Measurements from ENCODE around the gene ZNF865.

ZNF865 gene

DNA sequence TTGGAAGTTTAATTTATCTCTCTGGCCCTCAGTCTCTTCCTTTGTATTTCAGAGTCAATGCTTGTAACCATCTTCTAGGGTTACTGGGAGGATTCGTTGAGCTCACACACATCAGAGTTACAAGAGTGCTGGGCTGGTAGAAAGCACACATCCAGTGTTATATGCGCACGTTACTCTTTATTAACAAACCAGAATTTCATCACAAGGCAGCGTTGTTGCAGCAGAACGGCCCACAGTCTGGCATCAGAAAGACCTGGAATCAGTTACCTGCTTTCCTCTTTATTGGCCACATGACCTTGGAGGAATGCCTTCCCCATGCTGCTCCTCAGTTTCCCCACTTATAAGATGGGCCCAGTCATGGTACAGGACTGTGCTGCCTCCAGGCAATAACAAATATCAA is 3.9 kb downstream of the ZNF865 start:
- DNase-seq: no peak

DNA sequence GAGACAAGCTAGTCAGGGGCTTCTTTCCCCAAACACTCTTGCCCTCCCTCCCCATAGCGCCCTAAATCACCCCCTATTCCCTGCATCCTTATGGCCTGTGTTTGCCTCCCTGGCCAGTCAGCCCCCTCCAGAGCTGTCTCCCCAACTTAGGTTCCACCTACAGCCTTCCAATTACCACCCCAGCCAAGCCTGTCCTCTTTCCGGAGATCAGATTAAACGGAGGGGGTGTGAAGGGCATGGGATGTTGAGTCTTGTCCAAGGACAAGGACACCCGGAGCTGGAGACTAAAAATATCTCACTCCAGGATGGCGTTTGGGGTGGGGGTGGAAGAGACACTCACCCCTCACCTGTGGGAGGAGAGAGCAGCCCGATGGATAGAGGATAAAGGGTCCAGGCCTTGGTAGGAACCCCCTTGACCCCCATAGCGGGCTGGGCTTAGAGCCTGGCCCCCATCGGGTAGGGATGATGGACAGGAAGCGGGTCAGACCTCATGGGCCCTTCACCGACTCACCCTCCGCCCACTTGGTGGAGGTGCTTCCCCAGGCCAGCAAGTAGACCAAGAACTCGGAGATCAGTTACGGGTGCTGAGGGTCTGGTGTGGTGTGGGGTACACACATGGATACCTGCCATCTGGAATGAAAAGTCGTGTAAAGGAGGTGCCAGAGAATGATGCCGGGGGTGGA is 6.0 kb downstream of the ZNF865 start:
- DNase-seq: no peak

DNA sequence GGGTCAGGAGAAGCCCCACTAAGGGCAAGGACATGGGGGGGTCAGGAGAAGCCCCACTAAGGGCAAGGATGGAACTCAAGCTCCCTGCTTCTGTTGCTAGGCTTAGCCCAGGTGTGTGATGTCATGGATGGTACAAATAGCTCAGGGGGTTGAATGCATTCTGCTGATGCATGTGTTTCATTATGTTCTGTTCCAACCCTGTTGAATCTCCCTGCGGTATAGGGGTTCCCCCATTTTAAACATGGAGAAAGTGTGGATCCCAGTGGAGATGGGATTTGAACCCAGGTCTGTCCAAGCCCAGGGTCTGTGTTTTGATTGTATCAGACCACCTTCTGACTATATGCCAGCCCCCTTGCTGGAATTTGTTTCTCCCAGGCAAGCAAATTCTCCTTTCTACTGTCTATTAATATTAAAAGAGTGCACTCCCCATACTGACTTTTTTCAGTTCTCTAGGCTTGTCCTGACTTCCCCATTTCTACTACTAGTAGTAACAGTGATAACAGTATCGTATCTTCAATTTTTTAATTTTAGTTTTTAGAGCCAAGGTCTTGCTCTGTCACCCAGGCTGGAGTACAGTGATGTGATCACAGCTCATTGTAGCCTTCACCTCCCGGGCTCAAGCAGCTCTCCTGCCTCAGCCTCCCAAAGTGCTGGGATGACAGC is 6.7 kb downstream of the ZNF865 start:
- no peak for DNase-seq

DNA sequence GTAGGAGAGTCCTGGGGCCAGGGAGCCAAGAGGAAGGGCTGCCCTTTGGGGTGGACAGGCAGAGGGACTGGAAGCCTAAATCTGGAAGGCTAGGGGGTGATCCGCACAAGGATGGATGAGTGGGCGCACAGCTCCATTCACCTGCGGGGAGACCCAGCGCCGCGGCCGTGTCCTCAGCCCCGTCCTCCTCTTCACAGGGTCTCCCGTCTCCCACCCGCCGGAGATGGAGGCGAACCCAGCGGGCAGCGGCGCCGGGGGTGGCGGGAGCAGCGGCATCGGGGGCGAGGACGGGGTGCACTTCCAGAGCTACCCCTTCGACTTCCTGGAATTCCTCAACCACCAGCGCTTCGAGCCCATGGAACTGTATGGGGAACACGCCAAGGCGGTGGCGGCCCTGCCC is 7.9 kb downstream of the ZNF865 start:
- DNase-seq: no peak

DNA sequence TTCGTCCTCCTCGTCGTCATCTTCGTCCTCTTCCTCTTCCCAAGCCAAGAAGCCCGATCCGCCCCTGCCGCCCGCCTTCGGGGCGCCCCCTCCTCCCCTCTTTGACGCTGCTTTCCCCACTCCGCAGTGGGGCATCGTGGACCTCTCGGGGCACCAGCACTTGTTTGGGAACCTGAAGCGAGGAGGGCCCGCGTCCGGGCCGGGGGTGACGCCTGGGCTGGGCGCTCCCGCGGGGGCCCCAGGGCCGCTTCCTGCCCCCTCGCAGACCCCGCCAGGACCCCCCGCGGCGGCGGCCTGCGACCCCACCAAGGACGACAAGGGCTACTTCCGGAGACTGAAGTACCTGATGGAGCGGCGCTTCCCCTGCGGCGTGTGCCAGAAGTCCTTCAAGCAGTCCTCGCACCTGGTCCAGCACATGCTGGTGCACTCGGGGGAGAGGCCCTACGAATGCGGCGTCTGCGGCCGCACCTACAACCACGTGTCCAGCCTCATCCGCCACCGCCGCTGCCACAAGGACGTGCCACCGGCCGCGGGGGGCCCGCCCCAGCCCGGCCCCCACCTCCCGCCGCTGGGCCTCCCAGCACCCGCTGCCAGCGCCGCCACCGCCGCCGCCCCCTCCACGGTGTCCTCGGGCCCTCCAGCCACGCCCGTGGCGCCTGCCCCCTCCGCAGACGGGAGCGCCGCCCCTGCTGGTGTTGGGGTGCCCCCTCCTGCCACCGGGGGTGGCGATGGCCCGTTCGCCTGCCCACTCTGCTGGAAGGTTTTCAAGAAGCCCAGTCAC is 8.7 kb downstream of the ZNF865 start:
- no peak for DNase-seq

DNA sequence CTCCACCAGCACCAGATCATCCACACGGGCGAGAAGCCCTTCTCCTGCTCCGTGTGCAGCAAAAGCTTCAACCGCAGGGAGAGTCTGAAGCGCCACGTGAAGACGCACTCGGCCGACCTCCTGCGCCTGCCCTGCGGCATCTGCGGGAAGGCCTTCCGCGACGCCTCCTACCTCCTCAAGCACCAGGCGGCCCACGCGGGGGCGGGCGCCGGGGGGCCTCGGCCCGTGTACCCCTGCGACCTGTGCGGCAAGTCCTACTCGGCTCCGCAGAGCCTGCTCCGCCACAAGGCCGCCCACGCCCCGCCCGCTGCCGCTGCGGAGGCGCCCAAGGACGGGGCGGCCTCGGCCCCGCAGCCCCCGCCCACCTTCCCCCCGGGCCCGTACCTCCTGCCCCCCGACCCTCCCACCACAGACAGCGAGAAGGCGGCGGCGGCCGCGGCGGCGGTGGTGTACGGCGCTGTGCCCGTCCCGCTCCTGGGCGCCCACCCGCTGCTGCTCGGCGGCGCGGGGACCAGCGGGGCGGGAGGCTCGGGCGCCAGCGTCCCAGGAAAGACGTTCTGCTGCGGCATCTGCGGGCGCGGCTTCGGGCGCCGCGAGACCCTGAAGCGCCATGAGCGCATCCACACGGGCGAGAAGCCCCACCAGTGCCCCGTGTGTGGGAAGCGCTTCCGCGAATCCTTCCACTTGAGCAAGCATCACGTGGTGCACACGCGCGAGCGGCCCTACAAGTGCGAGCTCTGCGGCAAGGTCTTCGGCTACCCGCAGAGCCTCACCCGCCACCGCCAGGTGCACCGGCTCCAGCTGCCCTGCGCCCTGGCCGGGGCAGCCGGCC is 9.5 kb downstream of the ZNF865 start:
- DNase-seq: no peak

DNA sequence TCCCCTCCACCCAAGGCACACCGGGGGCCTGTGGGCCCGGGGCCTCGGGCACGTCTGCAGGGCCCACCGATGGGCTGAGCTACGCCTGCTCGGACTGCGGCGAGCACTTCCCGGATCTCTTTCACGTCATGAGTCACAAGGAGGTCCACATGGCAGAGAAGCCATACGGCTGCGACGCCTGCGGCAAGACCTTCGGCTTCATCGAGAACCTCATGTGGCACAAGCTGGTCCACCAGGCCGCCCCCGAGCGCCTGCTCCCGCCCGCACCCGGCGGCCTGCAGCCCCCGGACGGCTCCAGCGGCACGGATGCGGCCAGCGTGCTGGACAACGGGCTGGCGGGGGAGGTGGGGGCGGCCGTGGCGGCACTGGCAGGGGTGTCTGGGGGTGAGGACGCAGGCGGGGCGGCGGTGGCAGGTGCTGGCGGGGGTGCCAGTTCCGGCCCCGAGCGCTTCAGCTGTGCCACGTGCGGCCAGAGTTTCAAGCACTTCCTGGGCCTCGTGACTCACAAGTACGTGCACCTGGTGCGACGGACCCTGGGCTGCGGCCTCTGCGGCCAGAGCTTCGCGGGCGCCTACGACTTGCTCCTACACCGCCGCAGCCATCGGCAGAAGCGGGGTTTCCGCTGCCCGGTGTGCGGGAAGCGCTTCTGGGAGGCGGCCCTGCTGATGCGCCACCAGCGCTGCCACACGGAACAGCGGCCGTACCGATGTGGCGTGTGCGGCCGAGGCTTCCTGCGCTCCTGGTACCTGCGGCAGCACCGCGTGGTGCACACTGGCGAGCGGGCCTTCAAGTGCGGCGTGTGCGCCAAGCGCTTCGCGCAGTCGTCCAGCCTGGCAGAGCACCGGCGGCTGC is 10.3 kb downstream of the ZNF865 start:
- no peak for DNase-seq

DNA sequence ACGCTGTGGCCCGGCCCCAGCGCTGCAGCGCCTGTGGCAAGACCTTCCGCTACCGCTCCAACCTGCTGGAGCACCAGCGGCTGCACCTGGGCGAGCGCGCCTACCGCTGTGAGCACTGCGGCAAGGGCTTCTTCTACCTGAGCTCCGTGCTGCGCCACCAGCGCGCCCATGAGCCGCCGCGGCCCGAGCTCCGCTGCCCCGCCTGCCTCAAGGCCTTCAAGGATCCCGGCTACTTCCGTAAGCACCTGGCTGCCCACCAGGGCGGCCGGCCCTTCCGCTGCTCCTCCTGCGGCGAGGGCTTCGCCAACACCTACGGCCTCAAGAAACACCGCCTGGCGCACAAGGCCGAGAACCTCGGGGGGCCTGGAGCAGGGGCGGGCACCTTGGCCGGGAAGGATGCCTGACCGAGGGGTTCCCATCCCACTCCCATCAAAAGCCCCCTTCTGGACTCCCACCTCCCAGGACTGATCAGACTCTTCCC is 11.0 kb downstream of the ZNF865 start:
- no peak for DNase-seq

DNA sequence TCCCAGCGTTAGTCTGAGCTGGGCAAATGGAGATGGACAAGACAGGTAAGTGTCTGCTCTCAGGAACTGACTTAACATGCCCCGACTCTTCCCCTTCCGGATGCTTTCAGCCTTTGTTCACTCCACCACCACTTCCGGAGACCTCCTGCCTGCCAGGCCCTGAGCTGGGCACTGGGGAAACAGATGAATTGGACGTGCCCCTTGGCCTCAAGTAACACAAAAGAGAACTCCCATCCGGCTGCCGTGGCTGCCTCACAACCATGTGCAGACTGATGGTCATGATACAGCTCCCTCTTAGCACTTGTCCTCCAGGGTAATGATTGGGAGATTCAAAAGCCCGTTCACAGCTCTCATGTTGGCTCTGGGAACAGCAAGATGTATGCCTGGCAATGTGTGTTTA is 12.0 kb downstream of the ZNF865 start:
- DNase-seq: no peak

DNA sequence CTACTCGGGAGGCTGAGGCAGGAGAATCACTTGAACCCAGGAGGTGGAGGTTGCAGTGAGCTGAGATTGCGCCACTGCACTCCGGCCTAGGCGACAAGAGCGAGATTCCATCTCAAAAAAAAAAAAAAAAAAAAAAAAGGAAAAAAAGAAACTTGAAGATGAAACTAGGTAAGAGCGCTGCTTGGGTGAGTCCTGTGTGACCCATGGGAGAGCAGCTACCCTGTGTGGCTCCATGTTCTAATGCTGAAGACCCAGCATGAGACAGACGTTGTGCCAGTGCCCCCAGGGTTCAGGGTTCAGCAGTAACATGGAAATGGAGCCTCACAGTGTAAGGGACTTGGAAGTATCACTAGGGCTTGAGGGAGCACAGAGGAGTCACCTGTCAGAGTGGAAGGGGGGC is 13.0 kb downstream of the ZNF865 start:
- DNase-seq: no peak

DNA sequence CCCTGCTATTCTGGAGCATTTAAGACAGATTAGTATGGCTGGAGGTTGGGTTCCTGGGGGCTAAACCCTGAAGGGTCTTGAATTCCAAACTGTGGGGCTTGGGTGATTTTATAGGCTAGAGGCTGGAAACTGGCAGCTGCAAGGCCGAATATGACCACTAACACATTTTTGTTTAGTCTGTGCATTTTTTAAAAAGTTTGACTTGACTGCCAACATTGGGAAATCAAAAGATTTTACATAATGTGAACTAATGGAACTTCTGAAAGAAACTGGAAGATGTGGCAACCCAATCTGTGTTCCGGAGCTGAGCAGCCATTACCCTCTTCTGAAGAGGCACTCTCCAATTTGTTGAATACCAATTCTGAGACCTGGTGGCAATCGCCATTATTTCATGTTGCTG is 13.8 kb downstream of the ZNF865 start:
- peak; percentile 37 for DNase-seq

DNA sequence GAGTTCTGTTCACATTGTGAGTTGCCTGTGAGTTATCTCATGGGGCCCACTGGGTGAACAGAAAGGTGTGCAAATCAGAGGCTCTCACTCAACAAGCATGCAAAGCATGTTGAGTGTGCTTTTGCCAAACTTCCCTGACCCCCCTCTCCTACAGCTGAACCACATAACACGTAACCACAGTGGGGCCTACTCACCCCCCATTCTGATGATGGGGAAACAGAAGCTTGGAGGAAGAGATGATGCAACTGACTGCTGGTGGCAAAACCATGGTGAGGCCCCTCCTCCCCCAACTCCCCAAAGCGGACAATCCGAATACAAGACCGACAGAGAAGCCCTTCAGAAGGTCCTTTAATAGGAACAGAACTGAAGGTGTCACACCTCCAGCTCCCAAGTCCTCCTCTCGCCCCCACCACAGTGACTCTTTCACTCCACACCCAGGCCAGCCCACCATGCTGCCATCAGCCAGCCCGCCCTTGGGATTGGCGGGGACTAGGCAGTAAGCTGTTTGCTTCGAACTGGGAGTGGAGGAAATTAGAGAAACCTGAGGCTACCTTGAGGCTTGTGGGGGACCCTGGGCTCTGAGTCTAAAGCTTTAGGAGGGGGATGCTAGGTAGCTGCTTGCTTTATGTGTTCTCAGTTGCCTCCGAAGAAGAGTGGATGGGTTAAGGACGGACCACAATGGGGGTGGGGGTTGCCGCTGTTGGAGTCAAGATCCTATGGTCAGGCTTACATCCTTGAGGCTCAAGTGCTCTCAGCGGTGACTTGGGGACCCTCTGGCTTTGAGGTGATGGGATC is 15.2 kb downstream of the ZNF865 start:
- no peak for DNase-seq

DNA sequence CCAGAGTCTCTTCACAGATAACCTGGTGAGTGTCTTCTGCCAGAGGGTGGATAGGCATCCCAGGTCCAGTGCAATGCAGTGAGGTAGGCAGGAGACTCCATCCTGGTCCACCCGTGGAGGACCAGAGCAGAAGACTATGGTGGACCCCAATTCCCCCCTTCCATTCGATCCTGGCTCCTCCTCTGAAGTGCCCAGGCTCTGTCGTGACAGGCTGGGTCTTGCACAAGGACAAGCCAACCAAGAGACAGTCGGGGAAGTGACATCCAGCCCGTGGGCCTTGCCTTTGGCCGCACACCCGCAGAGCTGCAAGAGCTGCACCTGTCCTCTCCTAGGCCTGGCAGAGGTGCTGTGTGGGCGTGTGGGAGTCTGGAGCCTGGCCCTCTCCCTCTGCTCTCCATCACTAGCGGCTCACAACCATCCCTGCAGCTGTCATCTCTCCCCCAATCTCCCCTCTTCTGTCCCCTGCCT is 15.8 kb downstream of the ZNF865 start:
- no peak for DNase-seq

DNA sequence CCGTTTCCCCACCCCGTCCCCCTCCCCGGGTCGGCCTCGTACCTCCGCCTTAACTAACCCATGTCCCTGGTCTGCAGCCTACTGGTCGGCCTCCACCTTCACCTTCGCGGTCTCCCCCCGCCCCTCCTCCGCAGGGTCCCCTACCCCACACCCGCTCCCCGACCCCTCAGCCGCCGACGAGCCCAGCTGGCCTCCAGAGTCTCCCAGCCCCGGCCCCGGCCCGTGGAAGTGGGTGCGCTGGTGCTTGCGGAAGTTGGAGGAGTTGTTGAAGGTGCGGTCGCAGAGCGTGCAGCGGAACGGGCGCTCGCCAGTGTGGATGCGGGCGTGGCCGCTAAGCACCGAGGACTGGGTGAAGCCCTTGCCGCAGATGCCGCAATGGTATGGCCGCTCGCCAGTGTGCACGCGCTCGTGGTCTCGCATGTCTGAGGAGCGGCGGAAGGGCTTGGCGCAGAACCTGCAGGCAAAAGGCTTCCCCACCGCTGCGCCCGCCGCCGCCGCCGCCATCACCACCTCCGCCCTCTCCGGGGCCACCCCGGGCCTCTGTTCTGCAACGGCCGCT is 16.3 kb downstream of the ZNF865 start:
- no peak for DNase-seq

DNA sequence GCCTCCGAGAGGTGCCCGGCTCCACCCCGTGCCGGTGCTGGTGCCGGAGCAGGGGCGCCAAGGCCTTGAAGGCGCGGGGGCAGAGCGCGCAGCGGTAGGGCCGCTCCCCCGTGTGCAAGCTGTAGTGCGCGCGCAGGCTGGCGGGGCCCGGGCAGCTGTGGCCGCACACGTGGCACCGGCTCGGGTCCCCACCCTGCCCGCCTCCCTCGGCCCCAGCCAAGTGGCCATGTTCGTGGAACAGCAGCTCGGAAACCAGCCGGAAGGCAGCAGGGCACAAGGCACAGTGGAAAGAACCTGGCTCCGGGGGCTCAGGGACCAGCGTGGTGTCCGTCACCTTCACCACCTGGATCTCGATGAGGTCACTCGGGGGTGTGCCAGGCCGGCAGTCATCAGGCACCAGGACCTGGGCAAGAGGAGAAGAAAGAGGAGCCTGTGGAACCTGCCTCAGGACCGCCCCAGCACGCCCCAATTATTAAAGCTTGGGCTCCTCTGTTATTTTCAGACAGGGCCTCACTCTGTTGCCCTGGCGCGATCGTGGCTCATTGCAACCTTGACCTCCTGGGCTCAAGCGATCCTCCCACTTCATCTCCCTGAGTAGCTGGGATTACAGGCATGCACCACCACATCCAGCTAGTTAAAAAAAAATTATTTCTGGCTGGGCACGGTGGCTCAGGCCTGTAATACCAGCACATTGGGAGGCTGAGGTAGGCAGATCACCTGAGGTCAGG is 17.0 kb downstream of the ZNF865 start:
- peak; percentile 1 for DNase-seq

DNA sequence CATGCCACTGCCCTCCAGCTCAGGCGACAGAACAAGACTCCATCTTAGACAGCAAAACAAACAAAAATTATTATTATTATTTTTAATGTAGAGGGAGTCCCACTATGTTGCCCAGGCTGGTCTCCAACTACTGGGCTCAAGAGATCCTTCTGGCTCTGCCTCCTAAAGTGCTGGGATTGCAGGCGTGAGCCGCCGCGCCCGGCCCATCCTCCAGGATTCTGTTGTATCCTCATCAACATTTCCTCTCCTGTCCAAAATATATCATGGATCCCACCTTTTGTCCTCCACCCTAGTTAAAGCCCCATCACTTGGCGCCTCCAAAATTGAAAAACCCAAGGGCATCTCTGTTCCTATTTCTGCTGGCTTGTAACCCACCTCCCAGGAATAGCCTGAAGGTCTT is 17.7 kb downstream of the ZNF865 start:
- DNase-seq: no peak

DNA sequence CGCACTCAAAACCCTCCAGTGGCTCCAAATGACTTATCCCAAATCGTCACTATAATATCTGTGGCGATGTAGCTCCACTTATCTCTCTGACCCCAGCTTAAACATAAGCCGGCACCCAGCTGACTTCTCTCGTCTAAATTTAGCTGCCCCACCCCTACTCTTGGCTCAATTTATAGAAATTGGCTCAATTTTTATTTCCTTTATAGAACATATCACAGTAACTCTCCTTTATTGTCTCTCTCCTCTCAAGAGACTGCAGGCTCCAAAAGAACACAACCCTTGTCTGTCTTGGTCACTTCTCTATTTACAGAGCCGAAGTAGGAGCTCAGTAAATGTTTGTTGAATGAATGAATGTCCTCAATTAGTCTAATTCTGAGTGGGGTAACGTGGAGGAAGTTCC is 18.1 kb downstream of the ZNF865 start:
- DNase-seq: no peak

DNA sequence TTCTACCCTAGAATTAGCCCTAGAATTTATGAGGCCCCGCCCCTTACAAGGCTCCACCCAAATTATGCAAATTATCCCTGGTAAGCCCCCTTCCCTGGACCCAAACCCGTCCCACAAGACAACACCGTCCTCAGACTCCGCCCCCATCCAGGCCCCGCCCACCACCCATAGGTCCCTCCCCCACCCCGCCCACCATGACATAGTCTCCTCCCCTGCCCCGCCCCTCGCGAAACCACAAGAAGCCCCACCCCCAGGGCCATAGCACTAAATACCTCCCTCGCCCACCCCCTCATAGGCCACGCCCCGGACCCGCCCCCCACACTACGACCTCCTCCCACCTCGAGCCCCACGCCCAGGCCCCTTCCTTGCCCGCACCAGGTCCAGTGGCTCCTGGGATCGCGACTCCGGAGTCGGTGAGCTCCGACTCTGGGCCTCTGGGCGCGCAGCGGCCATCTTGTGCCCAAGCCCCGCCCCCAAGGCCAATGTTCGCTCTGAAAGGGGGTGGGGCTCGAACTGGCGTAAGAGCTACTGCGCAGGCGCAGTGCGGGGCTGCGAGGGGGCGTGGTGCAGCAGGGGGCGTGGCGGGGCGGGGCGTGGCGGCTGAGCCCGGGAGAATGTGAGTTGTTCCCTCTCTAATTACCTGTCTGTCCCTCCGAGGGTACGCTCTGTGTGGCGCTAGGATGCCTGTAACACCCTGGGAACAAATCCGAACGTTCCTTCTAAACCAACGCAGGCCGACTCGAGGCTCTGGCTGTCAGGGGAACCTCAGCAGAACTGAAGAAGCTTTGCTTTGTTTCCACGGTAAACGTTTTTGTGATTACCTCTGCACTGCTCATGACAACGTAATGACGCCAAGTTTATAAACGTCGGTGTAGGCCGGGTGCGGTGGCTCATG is 18.9 kb downstream of the ZNF865 start, which contains the start of gene ZNF784:
ZNF784 (minus strand) TSS at position 458 of the 895 bp plus-strand sequence; CDS start at position 453, 5 bp downstream.
- DNase-seq: peak; percentile 92

DNA sequence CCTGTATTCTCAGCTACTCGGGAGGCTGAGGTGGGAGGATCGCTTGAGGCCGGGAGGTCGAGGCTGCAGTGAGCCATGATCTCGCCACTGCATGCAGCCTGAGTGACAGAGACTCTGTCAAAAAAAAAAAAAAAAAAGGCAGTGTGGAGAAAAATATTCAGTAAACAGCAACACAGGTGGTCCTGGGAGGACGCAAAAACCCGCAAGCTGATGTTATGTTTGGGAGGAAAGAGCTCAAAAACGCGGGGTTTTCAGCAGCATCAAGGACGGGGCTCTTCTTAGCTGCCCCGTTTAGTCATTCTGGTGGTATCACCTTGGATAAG is 19.5 kb downstream of the ZNF865 start:
- no peak for DNase-seq
